HCT116 (cell line): ENCODE data around the gene POLR2A. TPM values are rescaled to one million over a fixed set of nuclear protein-coding genes. Genes with fewer than 3 reads are reported as not detected.

Experiments used
- ATAC-seq: fragments of 200-7000 bp; cut with Tn5 transposase; 2 replicates; pipeline ENCODE4 v1.9.1; 2020; ENCODE audit warnings: mild to moderate bottlenecking, moderate library complexity
- BruUV-seq: library from RNA; stranded (reverse); fragments of 400-500 nt; replicated peaks from 2 replicates; lab custom pipeline; 2021; lab: Mats Ljungman, UMichigan
- CTCF ChIA-PET: fragments of 300-600 bp; sonication (Branson Sonifier 250); formaldehyde crosslinking; loops from one replicate; lab custom pipeline; 2021; ENCODE audit warnings: antibody characterized with exemption; lab: Charles Lee
- POLR2A ChIA-PET: fragments of 300-600, 350-600 bp; sonication (Branson Sonifier 250); formaldehyde crosslinking; loops from one replicate; lab custom pipeline; 2021; ENCODE audit warnings: antibody characterized with exemption; lab: Charles Lee
- RAD21 ChIA-PET, 2 experiments: fragments of 300-600 bp; sonication (Branson Sonifier 250); formaldehyde crosslinking; loops; one replicate each; lab custom pipeline; 2023; ENCODE audit warnings: low total read pairs in 2 of 2; ENCODE audit not compliant: uncharacterized antibody in 2 of 2, unreplicated experiment in 2 of 2, low non-redundant PET in 1 of 2; lab: Charles Lee
- DNase-seq: peaks from one replicate; pipeline ENCODE4 v3.0.0-alpha.2; 2010; ENCODE audit warnings: low read depth, low spot score
- H2AFZ ChIP-seq: fragments of 200-600 bp; shearing (Covaris generic), sonication (generic); 2 replicates; pipeline ENCODE4 v1.6.1; 2017; ENCODE audit warnings: low read depth, mixed run types, mixed read lengths, antibody characterized with exemption, low read length; ENCODE audit not compliant: poor library complexity, severe bottlenecking
- H3K27ac ChIP-seq: 2 replicates; pipeline ENCODE4 v1.5.1; 2012; ENCODE audit warnings: low read depth, low read length
- H3K27me3 ChIP-seq: fragments of 200-600 bp; sonication (generic); 2 replicates; pipeline ENCODE4 v1.6.1; 2016; ENCODE audit warnings: mixed run types, low read length, mixed read lengths; ENCODE audit not compliant: insufficient read depth
- H3K36me3 ChIP-seq, 2 experiments: fragments of 200-500 bp in 1 of 2; fragments of 200-600 bp in 1 of 2; sonication (Bioruptor generic) in 1 of 2; sonication (generic) in 1 of 2; 2 replicates each; pipeline versions ENCODE4 v1.5.1 to v1.6.1; 2014 to 2016; ENCODE audit warnings: low read length in 2 of 2, inconsistent platforms in 1 of 2, mixed read lengths in 1 of 2, mixed run types in 1 of 2; ENCODE audit not compliant: insufficient read depth in 2 of 2, control insufficient read depth in 1 of 2
- H3K4me1 ChIP-seq, 2 experiments: fragments of 200-600 bp in 1 of 2; sonication (generic) in 1 of 2; 2 replicates each; pipeline versions ENCODE4 v1.5.1 to v1.6.1; 2012 to 2017; ENCODE audit warnings: low read length in 2 of 2, inconsistent platforms in 1 of 2, mild to moderate bottlenecking in 1 of 2, mixed read lengths in 1 of 2, mixed run types in 1 of 2, moderate library complexity in 1 of 2; ENCODE audit not compliant: insufficient read depth in 2 of 2, control insufficient read depth in 1 of 2
- H3K4me2 ChIP-seq: fragments of 200-600 bp; sonication (generic); 2 replicates; pipeline ENCODE4 v1.6.1; 2017; ENCODE audit warnings: mixed run types, low read length, mixed read lengths
- H3K4me3 ChIP-seq, 2 experiments: fragments of 200-600 bp in 1 of 2; sonication (generic) in 1 of 2; replicated peaks in 1 of 2; 2 replicates each; pipeline ENCODE4 v1.5.1; 2011 to 2016; ENCODE audit warnings: low read length in 2 of 2, control low read depth in 1 of 2, low read depth in 1 of 2, mild to moderate bottlenecking in 1 of 2, mixed read lengths in 1 of 2, mixed run types in 1 of 2
- H3K79me2 ChIP-seq: fragments of 200-600 bp; sonication (generic); 2 replicates; pipeline ENCODE4 v1.6.1; 2017; ENCODE audit warnings: mild to moderate bottlenecking, mixed run types, low read length, moderate library complexity, mixed read lengths; ENCODE audit not compliant: insufficient read depth
- H3K9ac ChIP-seq: fragments of 200-600 bp; sonication (generic); 2 replicates; pipeline ENCODE4 v1.6.1; 2016; ENCODE audit warnings: low read length, mixed read lengths
- H3K9me2 ChIP-seq: fragments of 200-600 bp; sonication (generic), shearing (Covaris generic); 2 replicates; pipeline ENCODE4 v1.6.1; 2017; ENCODE audit warnings: mixed run types, mild to moderate bottlenecking, moderate library complexity; ENCODE audit not compliant: insufficient read depth
- H3K9me3 ChIP-seq, 2 experiments: fragments of 200-500 bp in 1 of 2; fragments of 200-600 bp in 1 of 2; sonication (Bioruptor generic) in 1 of 2; sonication (generic) in 1 of 2; 2 replicates each; pipeline ENCODE4 v1.6.1; 2014 to 2017; ENCODE audit warnings: low read length in 2 of 2, mixed read lengths in 2 of 2, inconsistent platforms in 1 of 2, low read depth in 1 of 2, mild to moderate bottlenecking in 1 of 2, mixed run types in 1 of 2, moderate library complexity in 1 of 2; ENCODE audit not compliant: control insufficient read depth in 1 of 2, insufficient read depth in 1 of 2
- H4K20me1 ChIP-seq: fragments of 200-600 bp; sonication (generic), shearing (Covaris generic); 2 replicates; pipeline ENCODE4 v1.6.1; 2017; ENCODE audit warnings: mixed run types, mild to moderate bottlenecking, moderate library complexity; ENCODE audit not compliant: insufficient read depth
- CBX3 ChIP-seq: IDR thresholded peaks from 2 replicates; pipeline ENCODE4 v1.6.1; 2012; ENCODE audit warnings: low read depth
- CEBPB ChIP-seq: IDR thresholded peaks from 2 replicates; pipeline ENCODE4 v1.6.1; 2012; ENCODE audit warnings: low read depth
- ELF1 ChIP-seq: IDR thresholded peaks from 2 replicates; pipeline ENCODE4 v1.6.1; 2012; ENCODE audit warnings: low read depth, borderline replicate concordance
- EZH2 ChIP-seq: fragments of 200-600 bp; sonication (generic); IDR thresholded peaks from 2 replicates; pipeline ENCODE4 v1.6.1; 2017; ENCODE audit warnings: antibody characterized with exemption, mixed run types
- EZH2phosphoT487 ChIP-seq: fragments of 200-600 bp; IDR thresholded peaks from 2 replicates; pipeline ENCODE4 v1.6.1; 2018; ENCODE audit warnings: antibody characterized with exemption, borderline replicate concordance
- JUND ChIP-seq: IDR thresholded peaks from 2 replicates; pipeline ENCODE4 v1.6.1; 2012
- POLR2A ChIP-seq: IDR thresholded peaks from 2 replicates; pipeline ENCODE4 v1.7.0; 2011; ENCODE audit warnings: borderline replicate concordance; ENCODE audit not compliant: insufficient read depth, insufficient read length; ENCODE audit errors: extremely low read depth
- POLR2AphosphoS5 ChIP-seq: IDR thresholded peaks from 2 replicates; pipeline ENCODE4 v1.6.1; 2011; ENCODE audit warnings: mild to moderate bottlenecking, low read depth, low read length, moderate library complexity
- RAD21 ChIP-seq: IDR thresholded peaks from 2 replicates; pipeline ENCODE4 v1.6.1; 2012; ENCODE audit warnings: low read depth, mild to moderate bottlenecking
- SIN3A ChIP-seq: IDR thresholded peaks from 2 replicates; pipeline ENCODE4 v1.6.1; 2012; ENCODE audit warnings: low read depth
- SRF ChIP-seq: IDR thresholded peaks from 2 replicates; pipeline ENCODE4 v1.6.1; 2012; ENCODE audit warnings: low read depth
- ZNF274 ChIP-seq: fragments of 200-500 bp; sonication (Bioruptor generic); IDR thresholded peaks from 2 replicates; pipeline ENCODE4 v1.6.1; 2014; ENCODE audit warnings: mild to moderate bottlenecking, low read depth, low read length, inconsistent platforms
- intact Hi-C: fragments of 100-400 bp; cut with micrococcal nuclease; formaldehyde crosslinking; loops from 2 replicates; pipeline ENCODE4 v1.10.0; 2022
- total RNA-seq: library from RNA; stranded (reverse); gene quantifications from one replicate; pipeline ENCODE4 v1.2.1, GENCODE V29; 2021; ENCODE audit not compliant: unreplicated experiment
- TF ChIP-seq, protein P1 (sequence below), 3 experiments: fragments of 200-600 bp in 1 of 3; sonication (generic) in 1 of 3; IDR thresholded peaks in 2 of 3; conservative IDR thresholded peaks in 1 of 3; 2 replicates each; pipeline ENCODE4 v1.5.1; 2012 to 2017; ENCODE audit warnings: low read depth in 2 of 3, low read length in 2 of 3, antibody characterized with exemption in 1 of 3, borderline replicate concordance in 1 of 3, control low read depth in 1 of 3, mild to moderate bottlenecking in 1 of 3, mixed read lengths in 1 of 3, mixed run types in 1 of 3, moderate library complexity in 1 of 3; ENCODE audit not compliant: insufficient read depth in 1 of 3
- TF ChIP-seq, protein P2 (sequence below): IDR thresholded peaks from 2 replicates; pipeline ENCODE4 v1.6.1; 2012
- TF ChIP-seq, protein P3 (sequence below): IDR thresholded peaks from 2 replicates; pipeline ENCODE4 v1.6.1; 2012; ENCODE audit warnings: low read depth

POLR2A gene
- total RNA-seq, 1 experiment from 2014 or later: 205 TPM

DNA sequence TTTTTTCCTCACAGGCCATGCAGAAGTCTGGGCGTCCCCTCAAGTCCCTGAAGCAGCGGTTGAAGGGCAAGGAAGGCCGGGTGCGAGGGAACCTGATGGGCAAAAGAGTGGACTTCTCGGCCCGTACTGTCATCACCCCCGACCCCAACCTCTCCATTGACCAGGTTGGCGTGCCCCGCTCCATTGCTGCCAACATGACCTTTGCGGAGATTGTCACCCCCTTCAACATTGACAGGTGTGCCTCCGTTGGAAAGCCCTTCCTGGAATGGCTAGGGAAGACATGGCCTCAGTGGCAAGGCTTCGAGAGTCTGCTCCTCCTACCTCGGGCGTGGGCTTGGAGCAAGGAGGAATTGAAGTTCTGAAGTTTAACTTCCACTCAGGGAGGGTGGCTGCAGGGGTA lies 13.5 kb downstream of the POLR2A start:
- H3K9me3 ChIP-seq: no peaks in the 10 kb centered on the region
- no TSS peak for BruUV-seq
- no peaks in the 10 kb centered on the region for H3K27me3 ChIP-seq
- ATAC-seq: no peak
- H3K4me3 ChIP-seq: no peak overlapping the region
- DNase-seq: no peak
- H3K9me2 ChIP-seq: no peaks in the 10 kb centered on the region
- no peak overlapping the region for H3K4me2 ChIP-seq
- peaks cover 8% of the 10 kb centered on the region; the same call in 1 of the 2 replicates for H4K20me1 ChIP-seq
- POLR2A ChIA-PET: no interaction called here
- intact Hi-C loops: no loop called here
- no peak overlapping the region for H3K27ac ChIP-seq
- H2AFZ ChIP-seq: no peak overlapping the region
- peaks cover 84% of the 10 kb centered on the region for H3K79me2 ChIP-seq
- no peaks in the 10 kb centered on the region for H3K4me1 ChIP-seq
- CTCF ChIA-PET: no interaction called here
- RAD21 ChIA-PET: no interaction called here
- peaks cover 66 to 80% of the 10 kb centered on the region in 2 experiments for H3K36me3 ChIP-seq
- TF ChIP-seq ELF1: no peak
- TF ChIP-seq, all 23 proteins: peak for 0
- H3K9ac ChIP-seq: no peak overlapping the region

DNA sequence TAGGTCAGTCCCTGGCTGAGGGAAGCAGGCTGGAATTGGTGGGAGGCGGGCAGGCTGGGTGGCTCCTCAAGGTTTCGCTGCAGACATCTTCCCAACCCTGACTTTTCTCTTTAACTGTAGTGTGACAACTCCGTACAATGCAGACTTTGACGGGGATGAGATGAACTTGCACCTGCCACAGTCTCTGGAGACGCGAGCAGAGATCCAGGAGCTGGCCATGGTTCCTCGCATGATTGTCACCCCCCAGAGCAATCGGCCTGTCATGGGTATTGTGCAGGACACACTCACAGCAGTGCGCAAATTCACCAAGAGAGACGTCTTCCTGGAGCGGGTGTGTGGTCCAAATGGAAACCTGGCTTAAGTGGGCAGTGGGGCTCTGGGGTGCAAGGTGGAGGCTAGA lies 15.0 kb downstream of the POLR2A start:
- TF ChIP-seq POLR2AphosphoS5 (no peak), EZH2 (no peak), EZH2phosphoT487 (no peak), JUND (no peak), RAD21 (no peak), CEBPB (no peak), SIN3A (no peak), ZNF274 (no peak), POLR2A (no peak), SRF (no peak), CBX3 (no peak)
- TF ChIP-seq, protein P1, sequence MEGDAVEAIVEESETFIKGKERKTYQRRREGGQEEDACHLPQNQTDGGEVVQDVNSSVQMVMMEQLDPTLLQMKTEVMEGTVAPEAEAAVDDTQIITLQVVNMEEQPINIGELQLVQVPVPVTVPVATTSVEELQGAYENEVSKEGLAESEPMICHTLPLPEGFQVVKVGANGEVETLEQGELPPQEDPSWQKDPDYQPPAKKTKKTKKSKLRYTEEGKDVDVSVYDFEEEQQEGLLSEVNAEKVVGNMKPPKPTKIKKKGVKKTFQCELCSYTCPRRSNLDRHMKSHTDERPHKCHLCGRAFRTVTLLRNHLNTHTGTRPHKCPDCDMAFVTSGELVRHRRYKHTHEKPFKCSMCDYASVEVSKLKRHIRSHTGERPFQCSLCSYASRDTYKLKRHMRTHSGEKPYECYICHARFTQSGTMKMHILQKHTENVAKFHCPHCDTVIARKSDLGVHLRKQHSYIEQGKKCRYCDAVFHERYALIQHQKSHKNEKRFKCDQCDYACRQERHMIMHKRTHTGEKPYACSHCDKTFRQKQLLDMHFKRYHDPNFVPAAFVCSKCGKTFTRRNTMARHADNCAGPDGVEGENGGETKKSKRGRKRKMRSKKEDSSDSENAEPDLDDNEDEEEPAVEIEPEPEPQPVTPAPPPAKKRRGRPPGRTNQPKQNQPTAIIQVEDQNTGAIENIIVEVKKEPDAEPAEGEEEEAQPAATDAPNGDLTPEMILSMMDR (IDR thresholded peaks at IDR 0.05 in 2 of 3, conservative IDR thresholded peaks at IDR 0.05 in 1 of 3; ENCODE audit: borderline replicate concordance in 1 of 3, insufficient read depth in 1 of 3, low read depth in 2 of 3, low read length in 2 of 3): no peak
- TF ChIP-seq, protein P2, sequence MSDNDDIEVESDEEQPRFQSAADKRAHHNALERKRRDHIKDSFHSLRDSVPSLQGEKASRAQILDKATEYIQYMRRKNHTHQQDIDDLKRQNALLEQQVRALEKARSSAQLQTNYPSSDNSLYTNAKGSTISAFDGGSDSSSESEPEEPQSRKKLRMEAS: no peak
- TF ChIP-seq, protein P3, sequence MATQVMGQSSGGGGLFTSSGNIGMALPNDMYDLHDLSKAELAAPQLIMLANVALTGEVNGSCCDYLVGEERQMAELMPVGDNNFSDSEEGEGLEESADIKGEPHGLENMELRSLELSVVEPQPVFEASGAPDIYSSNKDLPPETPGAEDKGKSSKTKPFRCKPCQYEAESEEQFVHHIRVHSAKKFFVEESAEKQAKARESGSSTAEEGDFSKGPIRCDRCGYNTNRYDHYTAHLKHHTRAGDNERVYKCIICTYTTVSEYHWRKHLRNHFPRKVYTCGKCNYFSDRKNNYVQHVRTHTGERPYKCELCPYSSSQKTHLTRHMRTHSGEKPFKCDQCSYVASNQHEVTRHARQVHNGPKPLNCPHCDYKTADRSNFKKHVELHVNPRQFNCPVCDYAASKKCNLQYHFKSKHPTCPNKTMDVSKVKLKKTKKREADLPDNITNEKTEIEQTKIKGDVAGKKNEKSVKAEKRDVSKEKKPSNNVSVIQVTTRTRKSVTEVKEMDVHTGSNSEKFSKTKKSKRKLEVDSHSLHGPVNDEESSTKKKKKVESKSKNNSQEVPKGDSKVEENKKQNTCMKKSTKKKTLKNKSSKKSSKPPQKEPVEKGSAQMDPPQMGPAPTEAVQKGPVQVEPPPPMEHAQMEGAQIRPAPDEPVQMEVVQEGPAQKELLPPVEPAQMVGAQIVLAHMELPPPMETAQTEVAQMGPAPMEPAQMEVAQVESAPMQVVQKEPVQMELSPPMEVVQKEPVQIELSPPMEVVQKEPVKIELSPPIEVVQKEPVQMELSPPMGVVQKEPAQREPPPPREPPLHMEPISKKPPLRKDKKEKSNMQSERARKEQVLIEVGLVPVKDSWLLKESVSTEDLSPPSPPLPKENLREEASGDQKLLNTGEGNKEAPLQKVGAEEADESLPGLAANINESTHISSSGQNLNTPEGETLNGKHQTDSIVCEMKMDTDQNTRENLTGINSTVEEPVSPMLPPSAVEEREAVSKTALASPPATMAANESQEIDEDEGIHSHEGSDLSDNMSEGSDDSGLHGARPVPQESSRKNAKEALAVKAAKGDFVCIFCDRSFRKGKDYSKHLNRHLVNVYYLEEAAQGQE: no peak
- TF ChIP-seq, all 23 proteins: peak for 0
- intact Hi-C loops: no loop called here
- no peak overlapping the region for H3K27ac ChIP-seq
- H3K4me3 ChIP-seq: no peak overlapping the region
- DNase-seq: no peak
- no peak overlapping the region for H3K4me2 ChIP-seq
- H3K4me1 ChIP-seq: no peaks in the 10 kb centered on the region
- no peaks in the 10 kb centered on the region for H3K9me3 ChIP-seq
- no peaks in the 10 kb centered on the region for H3K27me3 ChIP-seq
- no peak for ATAC-seq
- POLR2A ChIA-PET: no interaction called here
- no TSS peak for BruUV-seq
- CTCF ChIA-PET: no interaction called here
- H3K9ac ChIP-seq: no peak overlapping the region
- peaks cover 71 to 83% of the 10 kb centered on the region in 2 experiments for H3K36me3 ChIP-seq
- no peaks in the 10 kb centered on the region for H3K9me2 ChIP-seq
- peaks cover 3% of the 10 kb centered on the region; the same call in 1 of the 2 replicates for H4K20me1 ChIP-seq
- H3K79me2 ChIP-seq: peaks cover 81% of the 10 kb centered on the region
- no peak overlapping the region for H2AFZ ChIP-seq
- RAD21 ChIA-PET: no interaction called here
